Activated naive CD8-positive, alpha-beta T cell treated with anti-CD3 and anti-CD28 coated beads, Interleukin-2, amount 50 U/mL, for 16 hours (primary cell): ENCODE measurements around the gene BMPER.

ENCODE experiments used
- DNase-seq: peaks from one replicate; pipeline ENCODE4 v3.0.0-alpha.2; 2020; ENCODE audit warnings: low read depth, low spot score

Gene BMPER

GRCh38 chr7:34062341-34062740, 157.0 kb downstream of the BMPER start:
- no peak for DNase-seq

DNA sequence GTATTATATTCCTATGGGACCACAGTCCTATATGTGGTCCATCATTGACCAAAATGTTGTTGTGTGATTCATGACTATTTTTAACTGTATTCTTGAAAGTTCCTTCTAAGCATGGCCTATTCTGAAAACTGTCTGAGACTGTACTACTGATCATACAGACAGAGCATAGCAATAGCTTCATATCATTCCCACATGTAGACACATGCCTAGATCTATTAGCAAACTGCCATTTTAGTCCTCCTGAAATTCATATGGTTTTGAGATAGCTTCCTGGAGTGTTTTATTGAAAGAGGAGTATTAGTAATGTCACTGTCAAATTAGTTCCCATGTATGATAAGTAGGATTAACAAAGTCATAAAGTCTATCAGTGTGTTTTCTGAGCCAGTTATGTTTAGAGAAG, 157.5 kb downstream of the BMPER start:
- no peak for DNase-seq

- DNase-seq = no peak
Observed at GRCh38 chr7:34064519-34065158, 159.3 kb downstream of the BMPER start.

DNA sequence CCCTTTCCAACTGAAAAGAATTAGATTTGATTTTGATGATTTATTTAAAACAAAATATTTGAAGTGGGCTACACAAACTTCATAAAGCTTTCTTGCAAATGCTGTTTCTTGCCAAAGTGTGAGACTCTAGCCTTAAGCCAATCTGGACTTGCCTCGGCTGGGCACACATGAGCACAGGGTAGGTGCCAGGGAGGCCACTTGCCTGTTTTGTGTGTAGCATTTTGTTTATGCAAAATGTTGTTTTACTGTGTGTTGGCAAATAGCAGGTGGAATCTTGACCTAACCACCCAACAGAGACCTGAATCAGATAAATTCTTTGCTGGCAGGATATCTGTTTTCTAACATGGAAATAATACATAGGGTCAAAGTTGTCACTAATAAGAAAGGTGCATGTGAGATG, 161.1 kb downstream of the BMPER start:
- no peak for DNase-seq

- no peak for DNase-seq
Observed at GRCh38 chr7:34067005-34067778, 161.9 kb downstream of the BMPER start.

DNA sequence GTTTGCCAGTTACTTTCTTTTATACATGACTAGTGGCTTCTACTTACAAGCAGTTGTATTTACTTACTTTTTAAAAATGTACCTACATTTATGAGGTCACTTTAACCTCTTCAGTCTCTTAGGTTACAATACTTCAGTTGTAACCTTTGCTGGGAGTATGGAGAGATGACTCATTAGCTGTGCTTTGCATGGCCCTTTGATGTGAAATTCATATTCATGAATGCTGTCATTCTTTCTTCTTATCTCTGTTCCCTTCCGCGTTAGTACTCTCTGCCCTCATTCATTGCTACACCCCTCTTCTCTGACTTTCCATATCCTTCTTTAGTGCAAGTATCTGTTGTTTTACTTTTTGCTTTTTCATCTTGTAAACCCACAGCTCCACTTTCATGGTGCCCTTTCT, 164.3 kb downstream of the BMPER start:
- no peak for DNase-seq

- no peak for DNase-seq
Observed at GRCh38 chr7:34070511-34071323, 165.4 kb downstream of the BMPER start.

DNA sequence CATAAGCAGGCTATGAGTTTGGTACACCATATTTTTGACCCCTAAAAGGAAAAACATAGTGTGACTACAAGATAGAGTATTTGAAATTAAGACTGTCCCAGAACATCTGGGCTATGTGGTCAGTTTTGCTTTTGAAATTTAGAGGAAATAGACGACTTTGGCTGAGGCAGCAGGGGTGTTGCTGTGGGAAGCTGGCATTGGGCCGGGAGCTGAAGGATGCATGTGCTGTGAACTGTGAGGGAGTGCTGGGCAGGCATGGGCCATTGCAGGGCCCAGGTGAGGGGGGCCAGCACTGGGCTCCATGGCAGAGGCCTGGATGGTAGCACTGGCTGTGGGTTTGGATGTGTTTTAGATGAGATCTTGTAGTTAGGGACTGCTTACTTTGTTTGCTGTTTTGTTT, 168.3 kb downstream of the BMPER start:
- no peak for DNase-seq

DNA sequence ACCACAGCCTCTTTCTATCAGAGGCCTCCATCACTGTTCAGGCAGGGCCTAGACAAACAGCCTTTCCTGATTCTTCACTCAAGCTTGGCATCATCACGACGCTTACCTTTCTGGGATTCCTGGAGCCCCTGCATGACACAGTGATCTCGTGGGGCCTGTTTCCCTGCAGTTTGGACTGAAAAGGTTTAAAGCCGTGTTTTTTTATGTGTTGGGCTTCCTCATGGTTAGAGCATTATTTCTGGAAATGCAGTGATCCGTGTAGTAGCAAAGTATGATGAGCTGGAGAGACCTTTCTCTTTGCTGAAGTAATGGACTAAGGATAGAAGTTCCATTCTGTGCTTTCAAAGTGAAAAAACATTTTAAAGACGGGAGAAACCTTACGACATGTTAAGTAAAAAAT, 169.1 kb downstream of the BMPER start:
- no peak for DNase-seq

DNA sequence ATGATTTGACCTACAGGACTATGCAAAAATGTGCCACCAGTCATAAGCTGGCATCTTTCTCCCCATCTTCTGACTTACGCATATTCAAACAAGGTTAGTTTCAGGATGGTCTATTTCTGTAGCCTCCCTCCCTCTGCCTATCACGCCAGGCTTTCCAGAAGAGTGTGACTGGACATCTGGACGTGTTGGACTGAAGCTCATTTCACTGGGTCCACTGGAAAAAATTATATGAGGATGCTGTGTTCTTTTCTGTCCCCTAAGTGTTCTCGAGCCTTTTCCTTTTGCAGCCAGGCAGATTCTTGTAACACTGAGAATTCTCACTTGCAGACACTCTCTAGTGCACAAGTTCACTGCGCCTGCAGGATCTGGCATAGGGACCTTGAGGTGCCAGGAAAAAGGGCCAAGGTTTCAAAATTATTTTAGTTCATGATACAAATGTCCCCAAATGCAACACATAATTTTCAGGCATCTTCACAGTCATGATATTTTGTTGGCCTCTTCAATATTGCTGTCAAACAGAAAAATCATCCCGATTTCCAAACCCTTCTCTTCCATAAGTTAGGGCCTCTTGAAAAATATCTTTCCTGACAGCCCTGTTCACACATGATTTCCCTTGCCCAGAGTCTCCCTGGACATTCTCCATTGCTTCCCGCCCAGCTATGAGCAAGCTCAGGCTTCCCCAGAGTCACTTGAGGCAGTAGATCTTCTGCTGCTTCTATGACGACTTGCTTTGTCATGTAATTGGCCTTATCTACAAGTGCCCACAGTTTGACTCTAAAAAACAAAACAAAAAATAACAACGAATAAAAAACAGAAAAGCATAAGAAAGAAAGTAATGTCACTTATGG, 170.4 kb downstream of the BMPER start:
- DNase-seq = no peak

- DNase-seq = no peak
Observed at GRCh38 chr7:34077168-34077567, 171.8 kb downstream of the BMPER start.

DNA sequence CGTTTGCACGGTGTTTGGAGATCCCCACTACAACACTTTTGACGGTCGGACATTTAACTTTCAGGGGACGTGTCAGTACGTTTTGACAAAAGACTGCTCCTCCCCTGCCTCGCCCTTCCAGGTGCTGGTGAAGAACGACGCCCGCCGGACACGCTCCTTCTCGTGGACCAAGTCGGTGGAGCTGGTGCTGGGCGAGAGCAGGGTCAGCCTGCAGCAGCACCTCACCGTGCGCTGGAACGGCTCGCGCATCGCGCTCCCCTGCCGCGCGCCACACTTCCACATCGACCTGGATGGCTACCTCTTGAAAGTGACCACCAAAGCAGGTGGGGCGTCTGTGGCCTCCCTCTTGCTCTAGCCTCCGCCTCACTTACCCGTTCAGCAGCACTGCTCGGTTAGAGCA, 173.5 kb downstream of the BMPER start:
- DNase-seq = no peak

- no peak for DNase-seq
Observed at GRCh38 chr7:34080513-34080912, 175.2 kb downstream of the BMPER start.

DNA sequence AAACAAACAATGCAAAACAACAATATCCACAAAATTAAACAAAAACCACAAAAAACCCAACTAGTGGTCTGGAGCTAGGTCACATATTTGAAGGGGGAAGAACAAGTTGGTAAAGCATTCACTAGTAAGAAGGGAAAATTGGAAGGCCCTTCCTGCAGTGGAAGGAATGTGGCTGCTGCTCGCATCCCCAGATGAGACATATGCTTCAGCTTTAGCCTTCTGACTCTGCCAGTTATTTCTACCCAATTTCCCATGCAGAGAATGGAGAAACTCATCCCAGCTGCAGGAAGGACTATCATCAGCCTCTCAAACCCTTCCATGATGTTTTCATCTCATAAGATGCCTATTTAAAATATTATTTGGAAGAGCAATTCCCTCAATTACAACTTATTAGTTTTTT, 176.6 kb downstream of the BMPER start:
- DNase-seq = no peak

GRCh38 chr7:34083440-34083839, 178.1 kb downstream of the BMPER start:
- no peak for DNase-seq

GRCh38 chr7:34084651-34085050, 179.3 kb downstream of the BMPER start:
- DNase-seq = no peak

- DNase-seq = no peak
Observed at GRCh38 chr7:34086064-34086463, 180.7 kb downstream of the BMPER start.

DNA sequence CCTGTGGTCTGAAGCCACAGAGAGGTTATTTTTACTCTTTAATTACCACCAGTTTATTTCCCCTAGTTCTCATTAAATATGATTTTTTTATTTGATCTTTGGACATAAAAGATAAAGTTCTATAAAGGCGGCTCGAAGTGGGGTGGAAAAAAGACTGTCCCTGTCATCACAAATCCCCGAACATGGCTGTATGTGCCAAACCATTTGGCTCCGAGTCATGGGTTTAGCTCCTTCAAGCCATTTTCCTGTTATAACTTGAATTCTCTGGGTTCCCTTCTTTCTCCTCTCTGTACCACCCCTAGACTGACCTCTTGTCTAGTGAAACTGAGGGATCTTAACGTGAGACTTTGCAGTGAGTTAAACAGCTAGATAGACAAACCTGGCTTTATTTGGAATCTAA, 181.6 kb downstream of the BMPER start:
- DNase-seq = no peak

DNA sequence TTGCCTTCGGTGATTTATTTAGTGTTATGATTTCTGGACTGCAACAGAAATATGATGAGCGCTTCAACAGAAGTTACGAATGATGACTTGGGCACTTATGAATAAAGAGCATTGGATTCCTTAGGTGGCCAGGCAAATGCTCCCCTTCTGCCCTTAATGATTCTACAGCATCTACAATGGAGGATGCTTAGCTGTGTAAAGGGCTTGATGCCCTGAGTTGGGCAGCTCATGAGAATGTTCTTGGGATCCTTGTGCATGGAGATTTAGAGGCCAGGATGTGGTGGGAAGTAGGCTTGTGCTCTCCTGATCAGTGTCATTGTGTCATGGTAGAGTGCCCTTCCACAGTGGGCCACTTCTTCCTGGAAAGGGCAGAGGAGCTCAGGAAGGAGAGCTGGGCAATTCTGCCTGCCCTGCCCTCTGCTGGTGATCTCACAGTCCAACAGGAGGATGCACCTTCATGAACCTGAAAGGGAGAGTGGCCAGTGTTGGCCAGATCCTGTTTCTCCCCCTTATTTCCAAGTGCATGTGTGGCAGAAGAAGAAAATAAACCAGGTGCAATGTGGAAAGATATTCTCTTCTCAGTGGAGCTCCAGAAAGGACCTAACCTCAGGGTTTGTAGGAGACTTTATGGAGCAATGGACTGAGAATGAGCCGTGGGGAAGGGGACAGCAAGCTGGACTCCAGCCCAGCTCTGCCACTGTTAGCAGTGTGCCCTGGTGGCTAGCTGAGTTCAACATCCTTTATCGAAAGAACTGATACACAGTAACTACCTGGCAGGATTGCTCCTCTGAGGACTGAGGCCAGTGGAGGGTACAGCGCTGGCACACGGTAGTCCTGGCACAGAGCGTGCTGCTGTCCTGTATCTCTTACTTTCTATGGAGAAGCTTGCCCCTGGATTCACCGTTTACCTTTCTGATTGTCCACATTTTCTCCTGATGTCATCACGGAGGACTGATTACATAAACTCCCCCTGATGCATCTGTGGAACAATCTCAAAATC, 182.9 kb downstream of the BMPER start:
- no peak for DNase-seq

- DNase-seq = no peak
Observed at GRCh38 chr7:34090816-34091215, 185.5 kb downstream of the BMPER start.
